ENCODE data around the gene COMMD7. TPM values are rescaled to one million over a fixed set of nuclear protein-coding genes. Genes with fewer than 3 reads are reported as not detected.

The COMMD7 gene
- total RNA-seq, 4 donors from 2014 or later: 30.2 to 55.8 (median 42.6) TPM

GRCh38 chr20:32764005-32764960 is 21.0 kb upstream of the COMMD7 start:
- 67 to 74% methylated on average over 17 of the region's 17 CpGs for WGBS, 2 donors

GRCh38 chr20:32763202-32764004 is 20.1 kb upstream of the COMMD7 start:
- intact Hi-C loops (cut with DNase I): no loop called here
- Histone ChIP-seq H3K4me1 (peaks cover 16 to 20% of the 10 kb centered on the region in 2 donors), H3K27me3 (no peaks in the 10 kb centered on the region), H3K27ac (no peak overlapping the region), H3K4me3 (replicated peaks in 1 of 3) (peak overlapping the region; percentile 67 to 89 (median 76)), H3K36me3 (no peaks in the 10 kb centered on the region), H3K9me3 (no peaks in the 10 kb centered on the region)
- peak; percentile 26 to 43 for DNase-seq
- no peak for TF ChIP-seq CTCF (IDR thresholded peaks at IDR 0.05)
- TF ChIP-seq POLR2A (IDR thresholded peaks at IDR 0.05): no peak
- WGBS, 2 donors: 28 to 33% methylated on average over 22 to 25 of the region's 40 CpGs

More at GRCh38 chr20:32764005-32764960, 21.0 kb upstream of the COMMD7 start:
- no peak for DNase-seq
- no peaks in the 10 kb centered on the region for H3K9me3 ChIP-seq
- TF ChIP-seq CTCF (IDR thresholded peaks at IDR 0.05) (no peak), POLR2A (IDR thresholded peaks at IDR 0.05) (no peak)
- H3K27ac ChIP-seq: no peak overlapping the region
- no peak overlapping the region for H3K4me3 ChIP-seq (replicated peaks in 1 of 3)
- no peaks in the 10 kb centered on the region for H3K27me3 ChIP-seq
- H3K4me1 ChIP-seq: peaks cover 16 to 20% of the 10 kb centered on the region in 2 donors
- no peaks in the 10 kb centered on the region for H3K36me3 ChIP-seq
- intact Hi-C loops (cut with DNase I): no loop called here

GRCh38 chr20:32762754-32763201 is 19.5 kb upstream of the COMMD7 start:
- Histone ChIP-seq H3K27ac (peak overlapping the region in 2 of 3 donors; percentile 37 to 41), H3K4me3 (replicated peaks in 1 of 3) (peak overlapping the region; percentile 67 to 89 (median 76)), H3K4me1 (peaks cover 16 to 20% of the 10 kb centered on the region in 2 donors), H3K36me3 (no peaks in the 10 kb centered on the region), H3K9me3 (no peaks in the 10 kb centered on the region), H3K27me3 (no peaks in the 10 kb centered on the region)
- intact Hi-C loops (cut with DNase I): no loop called here
- peak in 1 of 2 donors; percentile 18 for DNase-seq
- 0 to 1% methylated on average over 25 to 30 of the region's 30 CpGs for WGBS, 2 donors
- no peak for TF ChIP-seq POLR2A (IDR thresholded peaks at IDR 0.05)
- no peak for TF ChIP-seq CTCF (IDR thresholded peaks at IDR 0.05)

GRCh38 chr20:32761831-32762753 is 18.8 kb upstream of the COMMD7 start, which contains the start of gene DNMT3B:
Gene DNMT3B (plus strand): TSS chr20:32762385. CDS start chr20:32780324, 17,939 bp downstream.
- intact Hi-C loops (cut with DNase I): no loop called here
- H3K27ac ChIP-seq: peak within 1 kb of the TSS in 2 of 3 donors; percentile 37 to 41
- peak; percentile 83 to 87 for DNase-seq
- peaks cover 16 to 18% of the 10 kb centered on the region in 2 donors for H3K4me1 ChIP-seq
- TF ChIP-seq CTCF (IDR thresholded peaks at IDR 0.05) (peak in 3 of 6 experiments; percentile 29 to 42 (median 40)), POLR2A (IDR thresholded peaks at IDR 0.05) (peak in 1 of 2 donors; percentile 56)
- H3K9me3 ChIP-seq: no peaks in the 10 kb centered on the region
- H3K4me3 ChIP-seq (replicated peaks in 1 of 3): peak within 1 kb of the TSS; percentile 67 to 89 (median 76)
- no peaks in the 10 kb centered on the region for H3K36me3 ChIP-seq
- H3K27me3 ChIP-seq: no peaks in the 10 kb centered on the region
- WGBS, 2 donors: 4% methylated on average over 15 of the region's 92 CpGs; no CpG with 5 or more reads in 1 of the 2 donors
